Suppressor macrophage (primary cell): ENCODE results near the gene ATP1B1.

ENCODE experiments used
- DNase-seq, 4 experiments: peaks; one replicate each; pipeline ENCODE4 v3.0.0-alpha.2; 2020 to 2022

The ATP1B1 gene

GRCh38 chr1:169094897-169095569 lies 11.5 kb upstream of the ATP1B1 start:
- DNase-seq = peak in 1 of 4 experiments; percentile 4

GRCh38 chr1:169098380-169098779 lies 8.1 kb upstream of the ATP1B1 start:
- peak; percentile 71 to 89 (median 85) for DNase-seq

DNA sequence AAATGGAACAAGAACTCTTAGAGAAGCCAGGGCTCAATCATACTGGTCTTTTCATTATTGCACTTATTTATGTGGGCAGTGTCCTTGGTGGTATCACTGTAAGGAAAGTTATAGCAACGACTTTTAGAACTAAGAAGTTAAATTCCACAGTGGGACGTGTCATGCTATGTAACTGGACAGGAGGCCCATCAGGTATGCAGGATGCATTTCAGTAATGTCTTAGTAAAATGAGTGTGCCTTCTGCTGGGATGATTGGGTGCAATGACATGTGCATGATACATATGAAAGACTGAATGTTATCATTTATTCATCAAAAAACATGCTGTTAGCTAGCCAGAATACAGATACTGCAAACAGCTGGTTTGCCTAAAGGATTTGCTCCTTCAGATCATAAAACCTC lies 6.9 kb upstream of the ATP1B1 start:
- DNase-seq = no peak

- DNase-seq = no peak
Measured at GRCh38 chr1:169100208-169100607, 6.3 kb upstream of the ATP1B1 start.

- no peak for DNase-seq
Measured at GRCh38 chr1:169100651-169101088, 5.8 kb upstream of the ATP1B1 start.

GRCh38 chr1:169102567-169102966 lies 3.9 kb upstream of the ATP1B1 start:
- DNase-seq = no peak

- no peak for DNase-seq
Measured at GRCh38 chr1:169103002-169103401, 3.5 kb upstream of the ATP1B1 start.

DNA sequence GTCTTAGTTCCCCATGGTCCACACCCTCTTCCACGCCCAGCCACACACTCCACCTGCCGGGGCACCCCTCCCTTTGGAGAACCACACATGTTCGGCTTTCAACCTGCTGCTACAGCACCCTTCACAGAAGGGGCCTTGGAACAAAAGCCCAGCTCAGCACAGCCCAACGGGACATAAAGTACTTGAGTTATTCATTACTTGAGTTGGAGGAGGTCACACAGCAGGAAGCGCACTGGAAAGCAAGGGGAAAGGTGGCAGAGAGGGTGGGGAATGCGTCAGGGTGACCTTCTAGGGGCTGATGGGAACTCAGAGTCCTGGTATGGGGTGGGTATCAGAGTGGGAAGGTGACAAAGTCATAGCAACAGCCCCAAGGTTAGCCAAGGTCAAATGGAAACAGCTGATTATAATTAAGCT lies 3.0 kb upstream of the ATP1B1 start:
- DNase-seq = no peak

DNA sequence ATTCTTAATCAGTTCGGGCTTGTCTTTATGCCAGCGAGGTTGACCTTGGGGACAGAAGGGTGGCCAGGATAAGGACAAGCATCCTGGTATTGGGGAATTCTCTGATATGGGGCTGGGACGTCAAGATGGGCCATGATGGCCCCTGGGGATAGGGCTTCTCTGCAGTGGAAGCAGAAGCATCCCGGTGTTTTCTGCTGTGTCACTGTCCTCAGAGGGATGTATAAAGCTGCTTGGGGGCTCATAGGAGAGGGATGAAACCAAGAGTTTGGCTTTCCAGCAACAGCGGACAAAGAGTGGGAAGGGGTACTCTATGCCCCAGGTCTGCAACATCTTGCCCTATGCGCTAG lies 1.4 kb upstream of the ATP1B1 start:
- DNase-seq = peak in 1 of 4 experiments; percentile 8

GRCh38 chr1:169105434-169106094 lies 926 bp upstream of the ATP1B1 start:
- DNase-seq = peak; percentile 67 to 89 (median 76)

- peak; percentile 35 to 64 (median 42) for DNase-seq
Measured at GRCh38 chr1:169106921-169107602, 572 bp downstream of the ATP1B1 start.

GRCh38 chr1:169107603-169108208 lies 1.2 kb downstream of the ATP1B1 start:
- DNase-seq = peak; percentile 52 to 87 (median 72)

DNA sequence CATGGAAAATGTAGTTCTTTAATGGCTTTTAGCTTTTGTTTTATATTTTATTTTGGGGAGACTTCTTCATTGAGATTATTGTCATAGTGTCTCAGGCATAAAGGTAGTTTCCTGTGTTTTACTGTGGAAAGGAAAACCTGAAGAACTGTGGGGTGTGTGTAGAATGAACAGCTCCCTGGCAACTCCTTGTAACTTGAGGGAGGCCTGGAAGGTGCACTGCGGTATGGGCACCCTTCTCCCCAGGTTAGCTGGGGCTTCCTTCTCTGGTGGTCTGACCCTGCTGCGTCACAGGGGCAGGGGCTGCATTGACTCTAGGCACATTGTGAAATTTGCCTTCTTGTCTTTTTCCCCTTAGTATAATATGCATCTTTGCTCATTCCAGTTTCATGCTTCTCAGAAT lies 1.7 kb downstream of the ATP1B1 start:
- DNase-seq = no peak

DNA sequence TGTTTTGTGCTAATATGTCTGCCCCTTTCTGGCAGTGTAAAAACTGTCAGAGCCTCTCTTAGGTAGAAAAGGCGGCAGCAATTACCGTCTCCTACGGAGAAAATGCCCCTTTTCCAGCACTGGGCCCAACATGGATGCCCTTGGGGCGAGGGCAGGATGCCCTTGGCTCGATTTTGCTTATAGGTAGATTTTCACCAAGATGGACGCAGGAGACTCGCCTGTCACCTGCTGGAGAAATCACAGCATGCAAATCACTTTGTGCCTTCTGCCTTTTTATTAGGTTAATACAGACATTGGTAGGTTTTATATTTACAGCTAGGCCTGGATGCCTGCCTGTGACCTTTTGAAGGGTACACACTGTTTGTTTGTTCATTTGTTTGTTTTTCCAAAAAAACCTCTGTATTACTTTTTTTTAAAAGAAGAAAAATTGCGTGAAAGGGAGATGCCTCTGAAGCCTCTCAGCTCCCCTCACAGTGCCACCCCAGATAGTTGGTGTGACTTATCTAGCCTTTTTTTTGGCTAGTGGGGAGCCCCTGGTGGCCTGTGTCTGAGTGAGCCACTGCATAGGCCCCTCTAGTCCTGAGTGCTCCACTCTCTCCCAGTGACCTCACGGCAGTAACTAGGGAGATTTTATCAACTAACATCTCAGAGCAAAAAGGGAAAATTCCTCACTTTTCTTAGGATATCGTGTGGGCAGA lies 2.5 kb downstream of the ATP1B1 start:
- peak; percentile 63 to 75 (median 72) for DNase-seq

- DNase-seq = peak; percentile 72 to 93 (median 86)
Measured at GRCh38 chr1:169109561-169110134, 3.2 kb downstream of the ATP1B1 start.

DNA sequence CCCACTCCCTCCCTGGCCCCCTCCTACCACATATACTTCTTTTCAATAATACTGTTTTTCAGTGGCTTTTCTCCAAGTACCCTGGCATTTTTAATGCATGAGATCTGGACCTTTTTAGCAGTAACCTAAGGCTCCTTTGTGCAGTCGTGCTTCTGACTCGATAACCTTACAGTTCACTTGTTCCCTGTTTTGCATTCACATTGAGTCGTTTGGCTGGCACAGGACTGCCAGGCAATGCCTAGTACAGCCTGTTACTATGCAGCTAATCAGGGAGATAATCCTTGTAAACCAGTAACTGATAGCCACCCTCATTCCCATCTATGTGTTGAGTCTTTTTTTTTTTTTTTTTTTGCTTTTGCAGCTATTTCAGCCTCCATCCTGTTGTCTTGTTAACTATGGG lies 3.7 kb downstream of the ATP1B1 start:
- peak; percentile 37 to 51 (median 42) for DNase-seq

DNA sequence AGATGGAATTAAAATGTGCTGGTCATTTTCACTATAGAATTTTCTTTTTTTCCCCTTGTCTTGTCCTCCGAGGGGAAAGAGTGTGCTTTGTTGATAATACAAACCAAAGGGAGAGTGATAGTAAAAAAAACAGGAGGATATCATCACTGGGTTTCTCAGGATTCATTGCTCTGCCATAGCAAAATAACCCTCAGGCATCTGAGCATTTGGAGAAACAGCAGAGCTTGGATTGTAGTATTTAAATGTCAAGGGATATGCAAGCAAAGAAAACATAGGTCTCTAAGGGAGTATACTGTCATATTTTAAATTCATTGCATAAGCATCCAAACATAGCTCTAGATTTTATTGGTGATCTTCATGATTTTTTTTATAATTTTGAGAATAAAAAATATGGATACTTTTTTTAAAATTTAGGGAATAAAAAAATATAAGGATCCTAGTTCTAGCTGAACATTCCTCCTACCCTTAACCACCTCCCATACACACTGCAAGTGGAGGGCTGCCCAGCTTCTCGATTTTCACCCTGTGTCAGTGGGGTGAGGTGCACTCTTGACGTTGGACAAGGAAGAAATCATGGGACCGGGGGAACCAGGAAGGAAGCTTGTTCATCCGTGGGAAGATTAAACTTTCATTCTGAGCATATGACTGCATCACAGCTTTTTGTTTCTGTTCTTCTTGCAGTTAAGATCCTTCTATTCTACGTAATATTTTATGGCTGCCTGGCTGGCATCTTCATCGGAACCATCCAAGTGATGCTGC lies 4.4 kb downstream of the ATP1B1 start:
- DNase-seq = peak; percentile 82 to 93 (median 88)

DNA sequence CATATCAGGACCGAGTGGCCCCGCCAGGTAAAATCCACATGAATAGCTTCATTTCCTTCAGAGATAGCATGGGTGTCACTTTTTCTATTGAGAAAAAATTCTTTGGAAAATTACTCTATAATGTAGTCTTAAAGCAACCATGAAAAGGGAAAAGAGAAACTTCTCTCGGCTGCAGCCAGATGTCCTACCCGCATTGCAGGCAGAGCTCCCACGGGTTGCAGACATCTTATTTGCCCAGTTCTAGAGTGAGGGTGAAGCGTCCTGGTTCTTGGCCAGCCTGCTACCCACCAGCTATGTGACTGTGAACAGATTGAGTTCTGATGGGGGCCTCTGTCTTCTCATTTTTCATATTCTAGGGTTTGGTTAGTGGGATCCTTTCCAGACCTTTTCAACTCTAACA lies 5.0 kb downstream of the ATP1B1 start:
- no peak for DNase-seq

- peak; percentile 38 to 64 (median 48) for DNase-seq
Measured at GRCh38 chr1:169112241-169112640, 5.8 kb downstream of the ATP1B1 start.

DNA sequence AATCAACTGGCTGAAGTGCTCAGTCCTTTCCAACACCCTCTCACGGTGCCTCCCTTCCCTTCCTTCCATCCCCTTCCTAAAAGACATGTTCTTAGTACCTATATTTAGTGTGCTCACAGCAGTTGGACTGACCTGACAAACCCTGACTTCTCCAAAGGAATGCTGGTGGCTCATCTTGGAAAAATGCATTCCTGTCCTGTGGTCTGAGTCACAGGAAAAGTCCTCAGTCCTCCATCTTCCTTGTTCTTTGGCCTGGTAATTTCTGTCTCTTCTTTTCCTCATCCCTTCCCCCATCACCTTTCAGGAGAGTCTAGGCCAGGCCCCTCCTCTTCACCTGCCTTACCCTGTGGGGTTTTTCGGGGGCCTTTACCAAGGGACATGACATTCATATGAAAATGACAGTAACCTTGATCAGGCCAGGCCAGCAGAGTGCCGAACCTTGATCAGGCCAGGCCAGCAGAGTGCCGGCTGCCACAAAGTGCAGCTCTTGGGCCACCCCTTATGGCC lies 7.2 kb downstream of the ATP1B1 start:
- DNase-seq = no peak

- DNase-seq = peak; percentile 40 to 63 (median 60)
Measured at GRCh38 chr1:169115891-169116585, 9.5 kb downstream of the ATP1B1 start.
